Ovary (tissue), 3 donors: ENCODE measurements around the gene GRM8.

ENCODE experiments used
- CTCF ChIP-seq, 3 donors: fragments of 450-650 bp in 2 of 3; fragments of 200-600 bp in 1 of 3; IDR thresholded peaks; one replicate each; pipeline versions ENCODE4 v1.5.1 to v1.8.0; 2016 to 2022; ENCODE audit warnings: antibody characterized with exemption in 3 of 3, mild to moderate bottlenecking in 1 of 3
- EP300 ChIP-seq: sonication (generic); formaldehyde crosslinking; IDR thresholded peaks from one replicate; pipeline ENCODE4 v1.6.1; 2017; ENCODE audit warnings: antibody characterized with exemption
- POLR2A ChIP-seq: fragments of 450-650 bp; IDR thresholded peaks from one replicate; pipeline ENCODE4 v1.6.1; 2017; ENCODE audit warnings: antibody characterized with exemption, mild to moderate bottlenecking, moderate library complexity
- donor health status: DM: no; HTN: no; CAD: no.

GRCh38 chr7:127233630-127234029 is 19.1 kb downstream of the GRM8 start:
- TF ChIP-seq CTCF (IDR thresholded peaks at IDR 0.05) (no peak), EP300 (no peak), POLR2A (no peak)
